ENCODE data around the gene PLXNA4.

DNA sequence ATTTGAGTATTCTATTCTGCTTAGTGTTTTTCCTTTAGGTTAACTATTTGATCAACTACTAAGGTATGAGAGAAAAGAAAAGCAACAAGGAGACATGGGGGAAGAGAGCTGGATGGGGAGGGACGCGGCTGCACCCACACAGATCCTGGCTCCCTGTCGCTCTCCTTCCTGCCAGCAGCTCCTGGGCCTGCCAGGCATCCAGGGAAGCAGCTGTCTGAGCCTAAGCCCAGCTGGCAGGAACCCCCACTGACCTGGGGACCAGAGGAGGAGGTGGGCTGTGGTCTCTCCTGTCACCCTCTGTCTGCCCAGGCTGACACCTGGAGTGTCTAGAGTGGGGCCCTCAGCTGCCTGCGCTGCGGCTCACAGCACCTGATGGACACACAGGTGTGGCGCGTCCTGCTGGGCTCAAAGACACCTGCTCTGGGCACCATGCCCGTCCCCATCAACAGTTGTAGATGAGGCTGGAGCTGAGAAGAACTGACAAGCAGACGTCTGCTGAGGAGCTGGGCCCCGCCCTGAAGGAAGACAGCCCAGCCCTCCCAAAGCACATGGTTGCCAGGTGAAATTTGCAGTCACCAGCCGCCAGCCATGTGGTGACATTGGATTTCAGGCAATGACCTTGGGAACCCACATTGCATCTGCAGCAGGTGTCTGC lies 207.9 kb downstream of the PLXNA4 start:
- TF ChIP-seq NPAS2 (CRISPR knock-in tag; IDR thresholded peaks at IDR 0.05; ENCODE audit: borderline replicate concordance) (no peak), POLR2A (IDR thresholded peaks at IDR 0.05; ENCODE audit: low read length) (no peak), ZSCAN20 (CRISPR knock-in tag; IDR thresholded peaks at IDR 0.05) (no peak), EHF (CRISPR knock-in tag; IDR thresholded peaks at IDR 0.05) (no peak), TP53 (CRISPR knock-in tag; IDR thresholded peaks at IDR 0.05) (no peak)
- TF ChIP-seq, protein P1, sequence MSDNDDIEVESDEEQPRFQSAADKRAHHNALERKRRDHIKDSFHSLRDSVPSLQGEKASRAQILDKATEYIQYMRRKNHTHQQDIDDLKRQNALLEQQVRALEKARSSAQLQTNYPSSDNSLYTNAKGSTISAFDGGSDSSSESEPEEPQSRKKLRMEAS (IDR thresholded peaks at IDR 0.05) = no peak
- TF ChIP-seq, protein P2, sequence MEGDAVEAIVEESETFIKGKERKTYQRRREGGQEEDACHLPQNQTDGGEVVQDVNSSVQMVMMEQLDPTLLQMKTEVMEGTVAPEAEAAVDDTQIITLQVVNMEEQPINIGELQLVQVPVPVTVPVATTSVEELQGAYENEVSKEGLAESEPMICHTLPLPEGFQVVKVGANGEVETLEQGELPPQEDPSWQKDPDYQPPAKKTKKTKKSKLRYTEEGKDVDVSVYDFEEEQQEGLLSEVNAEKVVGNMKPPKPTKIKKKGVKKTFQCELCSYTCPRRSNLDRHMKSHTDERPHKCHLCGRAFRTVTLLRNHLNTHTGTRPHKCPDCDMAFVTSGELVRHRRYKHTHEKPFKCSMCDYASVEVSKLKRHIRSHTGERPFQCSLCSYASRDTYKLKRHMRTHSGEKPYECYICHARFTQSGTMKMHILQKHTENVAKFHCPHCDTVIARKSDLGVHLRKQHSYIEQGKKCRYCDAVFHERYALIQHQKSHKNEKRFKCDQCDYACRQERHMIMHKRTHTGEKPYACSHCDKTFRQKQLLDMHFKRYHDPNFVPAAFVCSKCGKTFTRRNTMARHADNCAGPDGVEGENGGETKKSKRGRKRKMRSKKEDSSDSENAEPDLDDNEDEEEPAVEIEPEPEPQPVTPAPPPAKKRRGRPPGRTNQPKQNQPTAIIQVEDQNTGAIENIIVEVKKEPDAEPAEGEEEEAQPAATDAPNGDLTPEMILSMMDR (IDR thresholded peaks at IDR 0.05) = no peak
- TF ChIP-seq, protein P3, sequence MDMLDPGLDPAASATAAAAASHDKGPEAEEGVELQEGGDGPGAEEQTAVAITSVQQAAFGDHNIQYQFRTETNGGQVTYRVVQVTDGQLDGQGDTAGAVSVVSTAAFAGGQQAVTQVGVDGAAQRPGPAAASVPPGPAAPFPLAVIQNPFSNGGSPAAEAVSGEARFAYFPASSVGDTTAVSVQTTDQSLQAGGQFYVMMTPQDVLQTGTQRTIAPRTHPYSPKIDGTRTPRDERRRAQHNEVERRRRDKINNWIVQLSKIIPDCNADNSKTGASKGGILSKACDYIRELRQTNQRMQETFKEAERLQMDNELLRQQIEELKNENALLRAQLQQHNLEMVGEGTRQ (IDR thresholded peaks at IDR 0.05) = no peak

Data from A549 (cell line).